Measurements from ENCODE around the gene CGREF1.

CGREF1 gene

DNA sequence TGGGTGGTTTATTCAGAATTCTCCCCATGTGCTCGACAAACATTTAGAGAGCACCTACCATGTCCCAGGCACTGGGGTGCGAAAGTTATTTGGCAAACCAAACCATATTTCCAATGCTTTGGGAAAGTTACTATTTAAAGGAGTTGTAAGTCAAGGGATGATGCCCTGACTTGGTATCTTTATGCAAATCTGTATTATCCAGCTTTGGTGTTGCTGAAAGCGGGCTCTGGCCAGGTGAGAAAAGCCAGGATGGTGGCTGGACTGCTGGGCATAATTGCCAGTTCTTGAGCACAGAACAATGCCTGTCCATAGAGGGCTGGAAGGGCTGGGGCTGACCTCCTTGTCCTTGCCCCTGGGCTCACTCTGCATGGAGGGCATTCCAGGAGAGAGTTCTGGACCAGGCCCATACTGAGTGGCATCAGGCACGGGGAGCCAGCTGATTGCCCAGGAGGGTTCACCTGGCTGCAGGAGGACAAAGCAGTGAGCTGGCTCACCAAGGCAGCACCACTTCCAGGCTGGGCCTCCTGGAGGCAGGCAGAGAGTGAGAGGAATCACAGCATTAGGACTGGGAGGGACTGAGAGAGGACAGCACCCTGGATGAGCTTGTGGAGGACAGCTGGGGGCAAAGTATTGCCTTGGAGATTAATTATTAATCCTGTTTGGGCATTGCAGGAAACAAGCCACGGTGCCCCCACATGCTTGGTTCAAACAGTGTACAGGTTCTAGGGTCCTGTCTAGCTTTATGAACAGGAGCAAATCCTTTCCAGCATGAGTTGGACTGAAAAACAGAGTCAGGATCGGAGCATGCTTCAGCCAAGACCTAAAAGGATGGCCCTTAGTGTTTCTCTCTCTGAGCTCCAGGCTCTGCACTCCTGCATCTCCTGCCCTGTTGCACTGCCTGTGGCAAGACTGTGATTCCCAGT, 25.2 kb downstream of the CGREF1 start:
- Histone ChIP-seq H3K9ac (ENCODE audit: low read depth, low read length) (no peak overlapping the region), H3K4me1 (ENCODE audit: insufficient read depth, low read length) (peaks cover 3% of the 10 kb centered on the region; the same call in 1 of the 2 replicates), H3K36me3 (ENCODE audit: insufficient read depth, low read length) (no peaks in the 10 kb centered on the region), H3K9me3 (ENCODE audit: control insufficient read depth, insufficient read depth, low read length) (no peaks in the 10 kb centered on the region)

DNA sequence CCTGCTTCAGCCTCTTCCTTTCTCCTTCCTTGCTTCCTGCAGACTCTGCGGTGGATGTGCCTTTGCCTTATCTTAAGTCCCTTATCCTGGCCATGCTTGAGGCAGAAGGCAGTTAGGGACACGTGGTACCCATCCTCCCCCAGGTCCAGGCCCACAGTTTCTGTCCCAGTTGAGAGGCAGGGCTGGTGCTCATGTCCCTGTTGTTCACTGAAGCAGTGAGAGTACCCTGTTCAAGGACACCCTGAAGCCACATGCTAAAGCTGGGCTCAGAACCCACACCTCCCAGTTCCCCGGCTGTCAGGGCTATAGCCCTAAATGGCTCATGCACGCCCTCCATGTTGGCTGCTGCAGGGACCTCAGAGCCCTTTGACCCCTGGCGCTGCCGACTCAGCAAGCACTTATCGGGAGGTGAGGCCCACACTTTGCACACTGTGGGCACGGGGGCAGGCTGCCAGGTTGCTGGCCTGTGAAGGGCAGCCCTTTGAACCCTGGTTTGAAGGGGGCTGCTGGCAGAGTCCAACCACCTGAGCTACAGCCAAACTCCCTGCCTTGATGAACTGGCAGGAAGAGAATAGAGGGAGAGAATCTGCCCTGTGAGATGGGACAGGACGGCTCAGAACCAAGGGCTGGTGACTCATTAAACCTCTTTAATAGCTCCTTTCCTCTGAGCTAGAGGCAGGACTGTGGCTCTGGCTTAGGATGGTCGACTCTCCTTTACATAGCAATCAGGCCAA, 26.1 kb downstream of the CGREF1 start:
- Histone ChIP-seq H3K9ac (ENCODE audit: low read depth, low read length) (no peak overlapping the region), H3K9me3 (ENCODE audit: control insufficient read depth, insufficient read depth, low read length) (no peaks in the 10 kb centered on the region), H3K36me3 (ENCODE audit: insufficient read depth, low read length) (no peaks in the 10 kb centered on the region), H3K4me1 (ENCODE audit: insufficient read depth, low read length) (peaks cover 3% of the 10 kb centered on the region; the same call in 1 of the 2 replicates)

- Histone ChIP-seq H3K9ac (ENCODE audit: low read depth, low read length) (no peak overlapping the region), H3K9me3 (ENCODE audit: control insufficient read depth, insufficient read depth, low read length) (no peaks in the 10 kb centered on the region), H3K36me3 (ENCODE audit: insufficient read depth, low read length) (no peaks in the 10 kb centered on the region), H3K4me1 (ENCODE audit: insufficient read depth, low read length) (peaks cover 3% of the 10 kb centered on the region; the same call in 1 of the 2 replicates)
Measured at GRCh38 chr2:27091746-27092695, 26.9 kb downstream of the CGREF1 start.

- H3K9ac ChIP-seq (ENCODE audit: low read depth, low read length): no peak overlapping the region
- peaks cover 3% of the 10 kb centered on the region; the same call in 1 of the 2 replicates for H3K4me1 ChIP-seq (ENCODE audit: insufficient read depth, low read length)
- no peaks in the 10 kb centered on the region for H3K36me3 ChIP-seq (ENCODE audit: insufficient read depth, low read length)
- no peaks in the 10 kb centered on the region for H3K9me3 ChIP-seq (ENCODE audit: control insufficient read depth, insufficient read depth, low read length)
Measured at GRCh38 chr2:27089111-27089954, 29.6 kb downstream of the CGREF1 start.

- H3K9me3 ChIP-seq (ENCODE audit: control insufficient read depth, insufficient read depth, low read length): no peaks in the 10 kb centered on the region
Measured at GRCh38 chr2:27088634-27089033, 30.3 kb downstream of the CGREF1 start.

GRCh38 chr2:27087823-27088410, 31.0 kb downstream of the CGREF1 start:
- Histone ChIP-seq H3K9me3 (ENCODE audit: control insufficient read depth, insufficient read depth, low read length) (no peaks in the 10 kb centered on the region), H3K4me1 (ENCODE audit: insufficient read depth, low read length) (peaks cover 1% of the 10 kb centered on the region; the same call in 1 of the 2 replicates), H3K9ac (ENCODE audit: low read depth, low read length) (no peak overlapping the region), H3K36me3 (ENCODE audit: insufficient read depth, low read length) (no peaks in the 10 kb centered on the region)

More at GRCh38 chr2:27088634-27089033, 30.3 kb downstream of the CGREF1 start:
- Histone ChIP-seq H3K9ac (ENCODE audit: low read depth, low read length) (no peak overlapping the region), H3K36me3 (ENCODE audit: insufficient read depth, low read length) (no peaks in the 10 kb centered on the region), H3K4me1 (ENCODE audit: insufficient read depth, low read length) (peaks cover 3% of the 10 kb centered on the region; the same call in 1 of the 2 replicates)

GRCh38 chr2:27086724-27087593, 32.0 kb downstream of the CGREF1 start, which contains the start of gene KHK:
KHK (plus strand) TSS chr2:27086772; CDS start chr2:27087260, 488 bp downstream.
- Histone ChIP-seq H3K9ac (ENCODE audit: low read depth, low read length) (peak within 1 kb of the TSS; percentile 85), H3K9me3 (ENCODE audit: control insufficient read depth, insufficient read depth, low read length) (no peaks in the 10 kb centered on the region), H3K4me1 (ENCODE audit: insufficient read depth, low read length) (no peaks in the 10 kb centered on the region; the same call in 1 of the 2 replicates), H3K36me3 (ENCODE audit: insufficient read depth, low read length) (no peaks in the 10 kb centered on the region)

GRCh38 chr2:27086090-27086723, 32.7 kb downstream of the CGREF1 start:
- H3K9ac ChIP-seq (ENCODE audit: low read depth, low read length): peak overlapping the region; percentile 85
- peaks cover 4% of the 10 kb centered on the region; the same call in 1 of the 2 replicates for H3K4me1 ChIP-seq (ENCODE audit: insufficient read depth, low read length)
- H3K36me3 ChIP-seq (ENCODE audit: insufficient read depth, low read length): no peaks in the 10 kb centered on the region
- no peaks in the 10 kb centered on the region for H3K9me3 ChIP-seq (ENCODE audit: control insufficient read depth, insufficient read depth, low read length)

GRCh38 chr2:27085673-27086089, 33.2 kb downstream of the CGREF1 start:
- Histone ChIP-seq H3K36me3 (ENCODE audit: insufficient read depth, low read length) (no peaks in the 10 kb centered on the region), H3K9ac (ENCODE audit: low read depth, low read length) (peak overlapping the region; percentile 85), H3K9me3 (ENCODE audit: control insufficient read depth, insufficient read depth, low read length) (no peaks in the 10 kb centered on the region), H3K4me1 (ENCODE audit: insufficient read depth, low read length) (peaks cover 4% of the 10 kb centered on the region; the same call in 1 of the 2 replicates)

DNA sequence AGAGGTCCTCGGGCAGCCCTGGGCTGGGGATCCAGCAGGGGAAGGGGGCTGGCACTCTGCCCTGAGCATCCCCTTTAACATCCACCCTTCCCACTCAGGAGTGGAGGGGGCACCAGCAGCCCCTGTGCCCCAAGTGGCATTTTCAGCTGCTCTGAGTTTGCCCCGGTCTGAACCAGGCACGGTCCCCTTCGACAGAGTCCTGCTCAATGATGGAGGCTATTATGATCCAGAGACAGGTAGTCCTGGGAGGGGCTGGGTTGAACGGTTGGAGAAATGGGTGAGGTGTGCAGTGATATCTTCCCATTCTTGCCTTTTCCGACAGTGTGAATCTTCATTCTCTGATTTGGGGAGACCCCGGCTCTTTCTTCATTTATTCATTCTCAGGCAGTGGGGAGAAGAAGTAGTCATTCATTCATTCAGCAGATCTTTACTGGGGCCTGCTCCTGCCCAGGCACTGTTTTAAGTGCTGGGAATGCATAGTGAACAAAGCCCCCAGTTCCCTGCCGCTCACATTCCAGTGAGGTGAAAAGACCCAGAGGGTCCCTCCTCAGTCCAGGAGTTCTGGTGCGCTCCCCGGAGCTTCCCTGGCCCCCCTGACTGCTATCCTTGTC, 33.8 kb downstream of the CGREF1 start:
- Histone ChIP-seq H3K36me3 (ENCODE audit: insufficient read depth, low read length) (no peaks in the 10 kb centered on the region), H3K9ac (ENCODE audit: low read depth, low read length) (peak overlapping the region; percentile 85), H3K4me1 (ENCODE audit: insufficient read depth, low read length) (peaks cover 4% of the 10 kb centered on the region; the same call in 1 of the 2 replicates), H3K9me3 (ENCODE audit: control insufficient read depth, insufficient read depth, low read length) (no peaks in the 10 kb centered on the region)

DNA sequence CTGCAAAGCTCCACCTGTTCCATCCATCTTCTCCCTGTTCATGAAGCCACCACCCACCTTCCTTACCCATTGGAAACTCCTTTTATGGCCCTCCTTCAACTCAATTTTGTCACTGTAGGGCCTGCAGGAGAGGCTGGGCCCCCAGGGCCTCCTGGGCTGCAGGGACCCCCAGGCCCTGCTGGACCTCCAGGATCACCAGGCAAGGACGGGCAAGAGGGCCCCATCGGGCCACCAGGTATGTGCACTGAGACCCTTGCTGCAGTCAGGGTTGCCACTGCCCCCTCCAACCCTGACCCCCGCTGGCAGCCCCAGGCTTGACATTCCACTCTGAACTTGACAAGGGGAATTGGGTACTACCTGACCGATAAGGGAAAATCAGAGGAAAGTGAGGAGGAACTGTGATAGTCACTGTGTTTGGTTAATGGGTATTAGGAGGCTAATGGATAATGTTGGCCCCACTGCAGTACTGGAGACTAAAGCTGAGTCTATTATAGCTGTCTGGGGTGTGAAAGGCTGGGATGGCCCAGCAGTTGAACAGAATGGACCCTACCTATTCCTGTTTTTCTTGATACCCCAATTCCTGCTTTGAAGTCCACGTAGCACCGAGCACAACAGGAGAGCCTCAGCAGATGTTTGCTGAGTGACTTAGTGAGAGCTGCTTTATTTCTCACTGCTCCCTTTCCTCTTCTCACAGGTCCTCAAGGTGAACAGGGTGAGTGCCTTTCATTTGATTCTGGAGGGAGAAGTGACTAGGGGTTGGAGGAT, 34.4 kb downstream of the CGREF1 start:
- H3K9ac ChIP-seq (ENCODE audit: low read depth, low read length): no peak overlapping the region
- no peaks in the 10 kb centered on the region for H3K36me3 ChIP-seq (ENCODE audit: insufficient read depth, low read length)
- H3K9me3 ChIP-seq (ENCODE audit: control insufficient read depth, insufficient read depth, low read length): no peaks in the 10 kb centered on the region
- peaks cover 4% of the 10 kb centered on the region; the same call in 1 of the 2 replicates for H3K4me1 ChIP-seq (ENCODE audit: insufficient read depth, low read length)
